ENCODE measurements around the gene FIZ1. TPM values are rescaled to one million over a fixed set of nuclear protein-coding genes. Genes with fewer than 3 reads are reported as not detected.

Gene FIZ1
- total RNA-seq, 1 donor from 2014 or later, result 21.2 TPM

- POLR2A ChIA-PET, result interaction anchor here (0.6 to 3.9 kb wide), 17 partner anchors 11 to 326 kb away, joined by 3 to 27 read pairs (median 5); partner anchors contain the start of genes CCDC106, U2AF2, ZNF628 and ZNF784
- CTCF ChIA-PET, result interaction anchor here (1.0 to 3.6 kb wide), 15 partner anchors 18 to 465 kb away, joined by 3 to 38 read pairs (median 3); partner anchors contain the start of genes ZNF628 and ZNF784
- Mint-ChIP-seq H3K9me3 (no peaks in the 10 kb centered on the region), H3K4me3 (peak overlapping the region; percentile 91), H3K27me3 (no peaks in the 10 kb centered on the region), H3K4me1 (peaks cover 58% of the 10 kb centered on the region), H3K36me3 (ENCODE audit: low read depth) (peaks cover 47% of the 10 kb centered on the region), H3K27ac (peak overlapping the region; percentile 91)
- DNase-seq, result no peak
- intact Hi-C loops (cut with micrococcal nuclease), result loop anchor here (1.0 to 10.0 kb wide), 3 partner anchors 89 to 352 kb away; partner anchors contain the start of genes PPP6R1 and UBE2S
- no peak for TF ChIP-seq CTCF (IDR thresholded peaks at IDR 0.05)
- ATAC-seq (ENCODE audit: low read depth), result no peak
Measured at GRCh38 chr19:55606471-55606787, 7.1 kb upstream of the FIZ1 start.

GRCh38 chr19:55605637-55606470, 6.5 kb upstream of the FIZ1 start, which contains the start of gene ZNF865:
Gene ZNF865, plus strand, starts transcription at chr19:55605647. Its CDS starts 7,972 bp downstream, at chr19:55613619.
- ChIA-PET CTCF (interaction anchor here (1.0 to 3.6 kb wide), 15 partner anchors 19 to 465 kb away, joined by 3 to 38 read pairs (median 3); partner anchors contain the start of genes ZNF628 and ZNF784), POLR2A (interaction anchor here (0.5 to 3.9 kb wide), 22 partner anchors 10 to 562 kb away, joined by 3 to 27 read pairs (median 4); partner anchors contain the start of genes CCDC106, NAT14, U2AF2 and UBE2S)
- ATAC-seq (ENCODE audit: low read depth) (peak; percentile 32), DNase-seq (peak; percentile 55)
- Mint-ChIP-seq H3K4me3 (peak within 1 kb of the TSS; percentile 93), H3K36me3 (ENCODE audit: low read depth) (peaks cover 44% of the 10 kb centered on the region), H3K9me3 (no peaks in the 10 kb centered on the region), H3K27ac (peak within 1 kb of the TSS; percentile 94), H3K27me3 (no peaks in the 10 kb centered on the region), H3K4me1 (peaks cover 56% of the 10 kb centered on the region)
- TF ChIP-seq CTCF (IDR thresholded peaks at IDR 0.05), result no peak
- intact Hi-C loops (cut with micrococcal nuclease), result loop anchor here (1.0 to 10.0 kb wide), 7 partner anchors 18 to 543 kb away; partner anchors contain the start of genes PPP6R1, RDH13, RPL28 and UBE2S

- Mint-ChIP-seq H3K36me3 (ENCODE audit: low read depth) (peaks cover 38% of the 10 kb centered on the region), H3K27ac (peak overlapping the region; percentile 94), H3K4me1 (peaks cover 50% of the 10 kb centered on the region), H3K27me3 (no peaks in the 10 kb centered on the region), H3K9me3 (no peaks in the 10 kb centered on the region), H3K4me3 (peak overlapping the region; percentile 93)
- POLR2A ChIA-PET, result interaction anchor here (0.9 to 3.9 kb wide), 18 partner anchors 10 to 325 kb away, joined by 3 to 27 read pairs (median 5); partner anchors contain the start of genes CCDC106, NAT14, U2AF2 and UBE2S
- intact Hi-C loops (cut with micrococcal nuclease), result loop anchor here (1.0 to 10.0 kb wide), 6 partner anchors 18 to 542 kb away; partner anchors contain the start of genes PPP6R1, RDH13, RPL28 and UBE2S
- DNase-seq (peak; percentile 94), ATAC-seq (ENCODE audit: low read depth) (peak; percentile 76)
- CTCF ChIA-PET, result interaction anchor here (1.2 to 3.6 kb wide), 6 partner anchors 19 to 464 kb away, joined by 3 to 38 read pairs (median 8); partner anchors contain the start of gene ZNF784
- no peak for TF ChIP-seq CTCF (IDR thresholded peaks at IDR 0.05)
Measured at GRCh38 chr19:55605207-55605636, 5.9 kb upstream of the FIZ1 start.

GRCh38 chr19:55603581-55604292, 4.4 kb upstream of the FIZ1 start:
- ATAC-seq (ENCODE audit: low read depth) (no peak), DNase-seq (no peak)
- ChIA-PET CTCF (interaction anchor here (1.2 to 3.6 kb wide), 2 partner anchors 29 to 100 kb away, joined by 3 to 38 read pairs; no protein-coding TSS in a partner anchor), POLR2A (interaction anchor here (0.6 to 3.9 kb wide), 8 partner anchors 16 to 100 kb away, joined by 3 to 27 read pairs (median 5); partner anchors contain the start of genes ZNF580 and ZNF784)
- Mint-ChIP-seq H3K4me3 (peak overlapping the region; percentile 93), H3K4me1 (peaks cover 44% of the 10 kb centered on the region), H3K36me3 (ENCODE audit: low read depth) (peaks cover 33% of the 10 kb centered on the region), H3K27me3 (no peaks in the 10 kb centered on the region), H3K27ac (peak overlapping the region; percentile 53), H3K9me3 (no peaks in the 10 kb centered on the region)
- no peak for TF ChIP-seq CTCF (IDR thresholded peaks at IDR 0.05)
- intact Hi-C loops (cut with micrococcal nuclease), result loop anchor here (1.0 to 10.0 kb wide), 2 partner anchors 127 to 349 kb away; partner anchors contain the start of genes PPP6R1 and ZNF628

Measured in activated B cell treated with CpG ODN at 0.5 μM for 24 hours (primary cell).